Left colon (tissue), 2 donors: ENCODE data around the gene USP31. TPM values are rescaled to one million over a fixed set of nuclear protein-coding genes. Genes with fewer than 3 reads are reported as not detected.

ENCODE experiments used
- ATAC-seq: fragments of 200-7000 bp; cut with Tn5 transposase; one replicate; pipeline ENCODE4 v1.9.1; 2020; ENCODE audit warnings: mild to moderate bottlenecking, moderate library complexity
- DNase-seq, 2 donors: peaks; one replicate each; pipeline ENCODE4 v3.0.0-alpha.2; 2020
- intact Hi-C, 2 donors: fragments of 100-400 bp; cut with DNase I in 1 of 2; cut with micrococcal nuclease in 1 of 2; formaldehyde crosslinking; loops; one replicate each; pipeline versions ENCODE4 v1.11.2 to v1.14.0; 2022; cut with DNase I, micrococcal nuclease
- total RNA-seq, 2 donors: library from RNA; stranded (reverse); fragmentation: NEBNext Ultra II Directional; extraction: Animal tissue kit (Norgen Biotek cat#: 25700); gene quantifications; one replicate each; pipeline ENCODE4 v1.2.1, GENCODE V29; 2021
- donor health status: DM: no; HTN: no; CAD: no.
- donor health status: DM: yes; HTN: yes; CAD: no.

USP31 gene
- total RNA-seq, 2 donors from 2014 or later: 5.8 to 7.5 TPM

DNA sequence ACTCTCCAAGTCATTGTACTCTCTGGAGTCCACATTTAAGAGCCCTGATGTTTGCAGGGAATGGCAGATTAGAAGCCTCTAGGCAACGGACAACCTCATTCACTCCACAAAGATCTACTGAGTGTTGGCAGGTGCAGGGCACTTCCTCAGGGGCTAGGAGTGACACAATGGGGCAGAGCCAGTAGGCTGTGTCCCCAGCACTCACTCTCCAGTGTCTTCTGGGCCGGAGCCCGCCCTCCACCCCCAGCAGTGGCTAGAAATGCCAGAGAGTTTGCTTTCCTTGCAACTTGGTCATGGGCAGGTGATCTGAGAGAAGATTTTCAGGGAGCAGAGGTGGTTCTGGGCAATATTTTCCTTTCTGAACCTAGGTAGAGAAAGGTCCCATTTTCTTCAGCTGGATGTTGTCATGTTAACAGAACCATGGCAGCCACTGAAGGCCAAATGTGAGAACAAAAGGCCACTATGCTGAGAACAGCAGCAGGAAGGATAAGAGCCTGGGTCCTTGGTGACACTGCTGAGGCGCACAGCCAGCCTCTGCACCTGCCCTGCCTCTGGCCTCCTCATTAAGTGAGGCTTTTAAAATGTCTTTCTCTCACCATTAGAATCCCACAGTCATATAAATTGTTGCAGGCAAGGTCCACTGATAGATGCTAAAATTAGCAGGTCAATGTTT lies 96.2 kb downstream of the USP31 start:
- intact Hi-C loops: loop anchor here in 1 of 2 donors (10.0 kb wide), 1 partner anchor 148 kb away; no protein-coding TSS in a partner anchor
- DNase-seq: no peak
- no peak for ATAC-seq

DNA sequence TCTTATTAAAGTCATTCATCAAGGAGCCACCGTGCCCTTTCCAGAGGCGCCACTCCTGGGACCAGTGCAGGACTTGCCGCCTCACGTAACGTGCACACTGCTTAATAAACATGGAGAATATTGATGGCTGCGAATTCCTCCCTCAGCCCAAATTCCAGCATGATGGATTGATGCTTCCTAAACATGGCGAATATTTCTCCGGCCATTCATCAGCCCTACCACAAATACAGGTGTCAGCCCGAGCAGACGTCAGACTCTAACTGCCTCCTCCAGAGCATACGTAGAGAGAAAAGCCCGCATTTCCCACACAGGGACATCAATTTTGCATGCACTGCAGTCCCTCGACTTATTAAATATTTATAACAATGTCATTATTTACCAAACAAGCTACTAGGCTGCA lies 97.0 kb downstream of the USP31 start:
- ATAC-seq: no peak

DNA sequence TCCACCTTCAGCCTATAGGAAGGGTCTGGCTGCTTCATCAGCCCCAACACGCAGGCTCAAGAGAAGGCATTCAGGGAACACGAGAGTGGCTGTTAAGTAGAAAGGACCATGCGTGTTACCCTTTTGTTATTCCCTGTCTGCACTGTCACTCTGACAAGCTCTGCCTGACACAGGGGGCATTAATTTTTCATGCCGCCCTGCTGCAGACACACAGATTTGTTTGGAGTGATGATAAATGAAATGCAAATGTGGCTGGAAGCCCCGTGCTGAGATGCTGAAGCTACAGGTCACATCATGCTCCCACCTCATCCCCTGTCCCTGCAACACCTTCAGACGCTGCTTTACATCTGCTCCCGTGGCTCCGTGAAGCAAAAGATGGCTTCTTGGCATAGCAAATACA lies 97.7 kb downstream of the USP31 start:
- no peak for ATAC-seq
- intact Hi-C loops: loop anchor here in 1 of 2 donors (10.0 kb wide), 1 partner anchor 147 kb away; no protein-coding TSS in a partner anchor
- no peak for DNase-seq

More for the DNA sequence above, 97.0 kb downstream of the USP31 start:
- intact Hi-C loops: loop anchor here in 1 of 2 donors (10.0 kb wide), 1 partner anchor 147 kb away; no protein-coding TSS in a partner anchor
- DNase-seq: no peak

DNA sequence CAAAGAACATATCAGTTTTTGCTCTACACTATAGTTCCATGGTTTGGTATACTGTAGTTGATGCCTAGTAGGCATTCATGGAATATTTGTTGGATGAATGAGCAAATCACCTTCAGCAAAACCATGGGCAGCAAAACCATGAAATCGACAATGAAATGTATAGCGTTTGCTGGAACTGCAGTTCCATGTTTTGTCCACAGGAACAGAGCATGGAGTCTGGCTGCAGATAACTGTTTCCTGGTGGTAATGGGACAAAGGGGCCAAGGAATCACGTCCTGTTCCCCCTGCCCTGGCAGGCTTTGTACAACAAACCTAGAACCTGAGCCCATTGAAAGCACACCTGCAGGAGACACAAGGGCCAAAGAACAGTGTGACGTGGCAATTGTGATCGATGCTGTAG lies 101.1 kb downstream of the USP31 start:
- intact Hi-C loops: no loop called here
- DNase-seq: no peak
- no peak for ATAC-seq

DNA sequence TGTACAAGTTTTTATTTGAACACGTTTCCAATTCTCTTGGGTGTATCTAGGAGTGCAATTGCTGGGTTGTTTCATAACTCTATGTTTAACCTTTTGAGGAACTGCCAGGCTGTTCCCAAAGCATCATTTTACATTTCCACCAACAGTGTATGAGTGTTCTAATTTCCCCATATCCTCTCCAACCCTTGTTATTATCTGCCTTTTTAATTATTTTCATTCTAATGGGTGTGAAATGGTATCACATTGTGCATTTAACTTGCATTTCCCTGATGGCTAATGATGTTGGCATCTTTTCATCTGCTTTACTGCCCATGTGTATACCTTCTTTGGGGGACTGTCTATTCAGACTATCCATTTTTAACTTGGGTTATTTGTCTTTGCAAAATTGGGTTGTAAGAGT lies 104.2 kb downstream of the USP31 start:
- intact Hi-C loops: no loop called here
- DNase-seq (no peak), ATAC-seq (no peak)

DNA sequence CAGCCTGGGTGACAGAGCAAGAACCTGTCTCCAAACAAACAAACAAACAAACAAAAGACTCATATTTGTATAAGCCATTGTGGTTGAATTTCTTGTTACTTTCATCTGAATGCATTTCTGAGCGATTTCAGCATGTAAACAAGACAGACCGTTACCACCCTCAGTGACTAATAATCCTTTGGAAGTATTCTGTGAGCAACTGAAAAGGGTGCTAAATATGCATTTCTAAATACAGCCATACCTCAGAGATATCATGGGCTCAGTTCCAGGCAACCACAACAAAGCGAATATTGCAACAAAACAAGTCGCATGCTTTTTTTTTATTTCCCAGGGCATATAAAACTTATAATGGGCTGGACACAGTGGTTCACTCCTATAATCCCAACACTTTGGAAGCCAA lies 109.0 kb downstream of the USP31 start:
- no peak for DNase-seq
- intact Hi-C loops: no loop called here

DNA sequence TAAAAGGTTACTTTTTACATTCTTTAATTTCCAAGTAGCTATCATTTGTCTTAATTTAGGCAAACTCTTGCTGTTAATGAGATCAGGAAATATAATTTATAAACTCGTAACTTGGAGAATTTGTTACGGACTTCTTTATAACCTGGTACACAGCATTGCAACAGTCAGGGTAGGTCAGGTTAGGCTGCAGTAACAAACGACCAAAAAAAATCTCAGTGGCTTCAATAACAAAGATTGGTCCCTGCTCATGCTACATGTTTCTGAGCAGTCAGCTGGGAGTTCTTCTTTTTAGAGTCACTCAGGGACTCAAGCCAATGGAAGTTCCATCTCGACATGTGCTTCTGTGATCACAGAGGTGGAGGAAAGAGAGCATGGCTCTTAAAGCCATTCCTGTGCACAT lies 110.1 kb downstream of the USP31 start:
- no peak for ATAC-seq
- intact Hi-C loops: no loop called here
- DNase-seq: no peak

More for the DNA sequence above, 109.0 kb downstream of the USP31 start:
- ATAC-seq: no peak

DNA sequence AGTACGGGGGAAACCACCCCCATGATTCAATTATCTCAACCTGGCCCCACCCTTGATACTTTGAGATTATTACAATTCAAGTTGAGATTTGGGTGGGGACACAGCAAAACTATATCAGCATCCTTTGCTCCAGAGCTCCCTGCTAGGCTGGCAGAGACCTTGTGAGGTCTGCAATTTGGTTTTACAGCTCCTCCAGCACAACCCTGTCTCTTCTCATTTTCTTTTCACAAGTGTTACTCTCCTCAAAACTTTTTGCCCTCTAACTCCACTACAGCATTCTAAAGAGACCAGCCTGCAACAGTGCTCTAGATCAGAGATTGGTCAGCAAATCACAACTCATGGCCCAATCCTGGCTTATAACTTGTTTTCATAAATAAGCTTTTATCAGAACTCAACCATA lies 114.0 kb downstream of the USP31 start:
- DNase-seq (no peak), ATAC-seq (no peak)
- intact Hi-C loops: no loop called here

DNA sequence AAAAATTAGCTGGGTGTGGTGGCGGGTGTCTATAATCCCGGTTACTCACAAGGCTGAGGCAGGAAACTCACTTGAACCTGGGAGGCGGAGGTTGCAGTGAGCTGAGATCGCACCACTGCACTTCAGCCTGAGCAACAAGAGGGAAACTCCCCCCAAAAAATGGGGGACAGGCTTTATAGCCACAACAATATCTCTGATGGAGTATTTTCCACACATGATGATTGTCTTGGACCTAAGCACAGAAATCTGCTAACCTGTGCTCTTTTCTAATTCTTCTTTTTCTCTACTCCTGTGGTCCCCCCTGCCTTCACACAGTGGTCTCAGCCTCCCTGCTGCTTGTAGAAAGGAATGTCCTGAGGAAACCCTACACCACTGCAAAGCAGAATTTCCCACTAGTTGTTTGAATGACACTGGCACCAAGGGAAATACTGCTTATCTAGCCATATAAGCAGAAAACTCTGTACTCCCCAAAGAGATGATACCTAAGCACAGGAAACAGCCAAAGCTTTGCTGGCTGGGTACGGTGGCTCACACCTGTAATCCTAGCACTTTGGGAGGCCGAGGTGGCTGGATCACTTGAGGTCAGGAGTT lies 117.6 kb downstream of the USP31 start:
- no peak for DNase-seq
- ATAC-seq: no peak
- intact Hi-C loops: no loop called here

DNA sequence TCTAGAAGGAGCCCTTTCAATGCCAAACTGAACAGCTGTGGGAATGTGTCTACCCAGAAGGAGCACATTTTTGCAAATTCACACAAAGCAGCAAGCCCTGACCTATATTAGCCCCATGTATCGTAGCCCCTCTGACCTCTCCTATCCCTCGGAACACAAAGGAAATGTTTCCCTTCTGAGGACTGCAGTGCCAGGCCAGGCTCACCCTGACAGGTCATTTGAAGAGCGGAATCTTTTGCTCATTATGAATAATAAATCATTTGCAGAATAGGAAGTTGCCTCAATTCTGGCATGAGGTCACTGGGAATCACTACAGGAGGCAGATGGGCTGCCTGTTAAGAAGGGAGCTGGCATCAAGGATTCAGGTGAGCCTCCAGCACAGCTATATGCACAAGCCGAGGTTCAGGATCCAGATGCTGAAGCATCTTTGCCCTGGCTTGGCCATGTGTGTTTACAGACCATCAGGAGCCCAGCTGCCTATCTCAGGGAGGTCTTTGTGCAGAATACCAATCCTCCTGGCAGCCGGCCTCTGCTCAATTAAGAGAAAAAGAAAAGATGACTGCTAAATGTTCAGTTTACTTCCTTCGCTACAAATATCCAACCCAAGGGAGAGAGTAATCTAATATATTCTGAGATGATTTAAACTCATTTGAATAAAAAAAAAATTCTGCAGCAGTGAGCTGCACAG lies 119.4 kb downstream of the USP31 start:
- intact Hi-C loops: no loop called here
- DNase-seq: no peak
- ATAC-seq: no peak

DNA sequence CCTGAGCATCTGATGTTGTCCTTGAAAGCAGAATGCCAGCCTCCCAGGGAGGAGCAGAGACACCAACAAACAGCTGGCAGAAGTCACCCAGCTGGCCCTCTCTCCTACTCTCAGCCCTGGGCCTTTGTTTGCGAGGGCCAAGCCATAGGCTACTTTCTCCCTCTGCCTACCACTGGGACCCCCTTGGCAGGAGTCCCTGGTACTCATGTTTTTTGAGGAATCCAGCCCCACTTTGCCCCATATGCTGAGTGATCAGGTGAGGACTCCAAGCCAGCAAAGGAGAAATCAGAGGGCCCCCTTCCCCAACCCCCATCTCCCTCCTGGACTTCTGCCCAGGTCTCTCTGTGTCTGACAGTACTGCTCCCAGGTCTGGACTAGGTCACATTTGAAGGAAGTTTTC lies 121.9 kb downstream of the USP31 start:
- ATAC-seq: no peak
- intact Hi-C loops: no loop called here

DNA sequence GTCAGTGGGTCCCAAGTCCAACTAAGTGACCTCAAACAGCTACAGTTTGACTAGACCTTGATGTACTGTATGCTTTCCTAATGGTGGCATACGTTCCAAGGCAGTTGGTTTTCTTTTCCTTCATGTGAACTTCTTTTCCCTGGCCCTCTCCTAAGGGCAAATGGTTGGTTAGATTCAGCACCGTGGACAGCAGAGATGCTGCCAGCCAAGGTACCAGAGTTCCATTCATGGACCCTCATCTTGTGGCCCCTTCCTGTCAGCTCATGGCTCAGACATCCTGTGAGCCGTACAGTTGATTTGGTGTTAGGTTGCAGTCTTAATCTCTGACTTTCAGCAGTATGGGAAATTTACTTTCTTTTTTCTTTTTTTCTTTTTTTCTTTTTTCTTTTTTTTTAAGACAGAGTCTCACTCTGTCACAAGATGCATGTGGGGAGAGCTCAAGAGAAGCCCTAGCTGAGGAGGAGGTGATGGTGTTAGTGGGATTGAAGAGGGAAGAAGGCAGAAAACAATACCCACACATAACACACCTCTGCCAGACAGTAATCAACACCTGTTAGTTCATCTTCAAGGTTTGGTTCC lies 122.4 kb downstream of the USP31 start:
- peak in 1 of 2 donors; percentile 9 for DNase-seq
- intact Hi-C loops: no loop called here
- ATAC-seq: peak; percentile 44

More for the DNA sequence above, 121.9 kb downstream of the USP31 start:
- DNase-seq: no peak

DNA sequence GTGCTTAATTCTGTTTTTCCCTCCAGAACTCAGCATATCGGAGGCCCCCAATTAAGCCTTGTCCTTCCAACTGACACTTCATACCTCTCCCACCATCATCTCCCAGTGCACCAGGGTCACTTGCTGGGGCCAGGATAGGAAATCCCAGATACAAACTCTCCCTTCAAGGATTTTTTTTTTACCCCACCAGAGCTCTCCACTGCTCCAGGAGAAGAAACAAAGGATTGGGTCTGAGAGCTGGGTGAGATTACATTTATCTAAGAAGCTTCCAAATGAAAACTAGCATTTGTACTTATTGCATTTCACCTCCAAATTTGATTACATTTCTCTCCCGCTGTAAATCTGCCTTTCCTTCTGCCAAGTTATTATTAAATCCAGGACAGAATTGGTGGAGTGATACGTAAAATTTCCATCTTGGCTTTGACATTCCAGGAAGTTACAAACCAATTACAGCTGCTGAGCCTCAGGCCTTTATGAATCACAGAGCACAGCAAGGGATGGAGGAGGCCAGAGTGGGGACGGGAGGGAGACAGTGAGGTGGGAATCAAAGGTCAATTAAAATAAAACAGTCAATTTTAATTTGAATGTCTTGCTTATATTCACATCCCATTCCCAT lies 123.5 kb downstream of the USP31 start:
- no peak for DNase-seq
- intact Hi-C loops: no loop called here
- no peak for ATAC-seq

DNA sequence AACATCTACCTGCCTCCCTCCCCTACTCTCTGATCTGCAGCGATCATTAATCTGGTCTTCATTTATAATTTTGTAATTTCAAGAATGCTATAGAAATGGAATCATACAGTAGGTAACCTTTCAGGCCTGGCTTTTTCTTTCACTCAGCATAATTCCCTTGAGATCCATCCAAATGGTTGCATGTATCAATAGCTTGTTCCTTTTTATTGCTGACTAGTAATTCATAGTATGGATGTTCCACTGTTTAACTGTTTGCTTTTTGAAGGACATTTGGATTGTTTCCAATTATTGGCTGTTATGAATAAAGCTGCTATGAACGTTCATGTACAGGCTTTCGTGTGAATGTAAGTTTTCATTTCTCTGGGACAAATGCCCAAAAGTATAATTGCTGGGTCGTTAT lies 125.2 kb downstream of the USP31 start:
- ATAC-seq (no peak), DNase-seq (no peak)
- intact Hi-C loops: no loop called here

DNA sequence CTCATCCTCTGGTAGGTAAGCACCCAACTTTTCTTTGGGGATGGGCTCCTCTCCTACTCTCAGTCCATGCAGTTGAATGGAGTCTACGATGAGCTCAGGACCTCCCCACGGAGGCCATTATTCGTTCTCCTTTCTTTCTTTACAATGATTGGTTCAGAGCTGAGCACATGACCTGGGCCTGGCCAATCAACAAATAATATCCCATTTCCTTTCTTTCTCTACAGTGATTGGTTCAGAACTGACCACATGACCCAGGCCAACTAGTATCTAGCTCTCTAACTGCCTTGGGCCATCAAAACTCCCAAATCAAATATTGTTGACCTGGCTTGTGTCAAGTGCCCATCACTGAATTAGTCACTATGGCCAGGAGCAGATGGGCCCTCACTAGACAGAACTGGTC lies 129.2 kb downstream of the USP31 start:
- DNase-seq (no peak), ATAC-seq (no peak)
- intact Hi-C loops: no loop called here

DNA sequence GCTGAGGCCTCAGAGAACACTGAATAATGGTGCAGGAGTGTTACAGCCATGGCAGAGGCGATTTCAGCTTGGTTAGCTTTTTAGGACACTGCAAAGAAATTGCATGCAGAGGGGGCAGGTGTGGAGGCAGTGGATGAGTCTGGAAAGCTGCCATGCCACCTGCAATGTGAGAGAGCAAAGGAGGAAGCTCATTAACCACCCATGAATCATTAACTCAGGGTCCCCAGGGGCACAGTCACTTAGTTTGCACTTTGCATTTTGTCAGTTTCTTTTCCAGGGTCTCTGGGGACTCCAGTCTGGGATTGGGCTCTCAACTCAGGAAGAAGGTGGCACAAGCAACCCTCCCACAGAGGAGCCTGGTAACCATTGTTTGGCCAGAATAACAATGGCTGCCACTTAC lies 132.9 kb downstream of the USP31 start:
- intact Hi-C loops: no loop called here
- ATAC-seq (peak; percentile 83), DNase-seq (peak; percentile 32 to 59)

DNA sequence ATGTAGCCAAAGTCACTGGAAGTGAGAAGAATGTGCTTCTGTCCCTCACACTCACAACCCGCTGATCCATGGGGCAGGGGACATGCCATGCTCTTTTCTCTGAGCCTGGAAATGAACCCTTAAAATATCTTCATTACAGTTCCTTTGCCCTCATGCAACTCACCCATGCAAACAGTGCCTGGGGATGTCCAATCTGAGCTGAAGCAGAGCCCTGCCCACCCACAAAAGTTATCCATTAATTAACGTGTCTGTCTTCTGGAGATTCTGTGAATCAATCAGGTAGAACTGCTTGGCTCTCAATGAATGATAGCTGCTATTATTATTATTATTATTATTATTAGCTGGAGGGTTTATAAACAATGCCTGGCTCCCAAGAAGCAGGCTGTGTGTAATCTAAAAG lies 133.7 kb downstream of the USP31 start:
- intact Hi-C loops: no loop called here
- ATAC-seq: peak; percentile 37
- DNase-seq: no peak

DNA sequence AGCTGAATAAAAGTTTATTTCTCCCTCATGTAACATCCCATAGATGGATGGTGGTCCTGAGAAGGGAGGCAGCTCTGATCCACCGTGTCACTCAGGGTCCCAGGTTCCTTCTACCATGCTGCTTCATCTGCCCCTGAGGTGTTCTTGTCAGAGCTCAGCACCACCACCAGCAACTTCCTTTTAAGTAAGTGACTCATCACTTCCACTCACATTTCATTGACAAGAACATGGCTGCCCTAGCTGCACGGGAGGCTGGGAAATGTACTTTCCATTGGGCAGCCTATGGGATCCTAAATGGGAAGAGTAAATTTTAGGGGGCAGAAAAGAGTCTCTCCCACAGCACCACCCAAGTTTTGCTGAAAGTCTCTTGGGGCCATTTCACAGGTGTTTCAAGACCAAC lies 134.7 kb downstream of the USP31 start:
- intact Hi-C loops: no loop called here
- DNase-seq (no peak), ATAC-seq (no peak)
